SK-N-MC (cell line): ENCODE data around the gene ANHX.

Experiments used
- EZH2 ChIP-seq: fragments of 200-600 bp; sonication (generic); IDR thresholded peaks from one replicate; pipeline ENCODE4 v1.6.1; 2017; ENCODE audit warnings: antibody characterized with exemption
- FOXP2 ChIP-seq: optimal IDR thresholded peaks from 2 replicates; pipeline ENCODE3; 2011; ENCODE audit warnings: mild to moderate bottlenecking, moderate library complexity; ENCODE audit not compliant: insufficient read depth; ENCODE audit errors: extremely low read length, control extremely low read depth
- POLR2AphosphoS5 ChIP-seq: IDR thresholded peaks from 2 replicates; pipeline ENCODE4 v1.6.1; 2012; ENCODE audit warnings: mild to moderate bottlenecking, low read depth, low read length, borderline replicate concordance

- TF ChIP-seq POLR2AphosphoS5, result no peak
- TF ChIP-seq EZH2, result no peak
- no peak for TF ChIP-seq FOXP2
Observed at GRCh38 chr12:133221241-133221640, 14.4 kb downstream of the ANHX start.
